Left renal pelvis (tissue), 4 donors: Measurements from ENCODE around the gene KLK13. TPM values are rescaled to one million over a fixed set of nuclear protein-coding genes. Genes with fewer than 3 reads are reported as not detected.

Experiments
- DNase-seq, 4 donors: peaks; one replicate each; pipeline ENCODE4 v3.0.0-alpha.2; 2013; ENCODE audit warnings: low read depth in 4 of 4, low spot score in 3 of 4
- polyA plus RNA-seq, 4 donors: library from polyadenylated mRNA; unstranded; fragments of 120-200 nt; gene quantifications; one replicate each; pipeline ENCODE4 v1.2.1, GENCODE V29; 2013; ENCODE audit not compliant: insufficient read length in 4 of 4

KLK13 gene
- polyA plus RNA-seq, 4 donors, result 0.31 to 0.74 (median 0.68) TPM

GRCh38 chr19:51065221-51065960 is 499 bp upstream of the KLK13 start:
- no peak for DNase-seq

GRCh38 chr19:51063664-51064063 is 1.2 kb downstream of the KLK13 start:
- no peak for DNase-seq

GRCh38 chr19:51060973-51061372 is 3.9 kb downstream of the KLK13 start:
- no peak for DNase-seq

GRCh38 chr19:51060336-51060735 is 4.6 kb downstream of the KLK13 start:
- no peak for DNase-seq

- no peak for DNase-seq
These were observed 5.2 kb downstream of the KLK13 start for GRCh38 chr19:51059715-51060114.

GRCh38 chr19:51055866-51056265 is 9.0 kb downstream of the KLK13 start:
- DNase-seq, result no peak

- DNase-seq, result no peak
These were observed 17.9 kb downstream of the KLK13 start for GRCh38 chr19:51047031-51047335.

GRCh38 chr19:51044327-51044726 is 20.6 kb downstream of the KLK13 start:
- no peak for DNase-seq

GRCh38 chr19:51043497-51043896 is 21.4 kb downstream of the KLK13 start:
- DNase-seq, result no peak

GRCh38 chr19:51040151-51040550 is 24.7 kb downstream of the KLK13 start:
- DNase-seq, result no peak

- DNase-seq, result no peak
These were observed 28.4 kb downstream of the KLK13 start for GRCh38 chr19:51036519-51036918.

- no peak for DNase-seq
These were observed 30.2 kb downstream of the KLK13 start, which contains the start of gene KLK12 for GRCh38 chr19:51034704-51035103. Gene KLK12 (minus strand): TSS chr19:51035002. CDS start chr19:51034621, 381 bp downstream.

- DNase-seq, result no peak
These were observed 33.0 kb downstream of the KLK13 start for GRCh38 chr19:51031880-51032225.

GRCh38 chr19:51031220-51031879 is 33.5 kb downstream of the KLK13 start:
- no peak for DNase-seq

- DNase-seq, result no peak
These were observed 34.3 kb downstream of the KLK13 start for GRCh38 chr19:51030631-51031030.

- DNase-seq, result no peak
These were observed 35.2 kb downstream of the KLK13 start for GRCh38 chr19:51029718-51030117.

- no peak for DNase-seq
These were observed 37.0 kb downstream of the KLK13 start for GRCh38 chr19:51027873-51028272.

- DNase-seq, result no peak
These were observed 37.6 kb downstream of the KLK13 start for GRCh38 chr19:51027126-51027806.

GRCh38 chr19:51026554-51026831 is 38.4 kb downstream of the KLK13 start, which contains the start of gene KLK11:
Gene KLK11 (minus strand): TSS chr19:51026616. CDS start chr19:51025631, 985 bp downstream.
- no peak for DNase-seq

GRCh38 chr19:51025809-51026553 is 38.9 kb downstream of the KLK13 start:
- no peak for DNase-seq

GRCh38 chr19:51025401-51025800 is 39.5 kb downstream of the KLK13 start:
- no peak for DNase-seq
